Body of pancreas (tissue), 4 donors: Measurements from ENCODE around the gene SCAMP1. TPM values are rescaled to one million over a fixed set of nuclear protein-coding genes. Genes with fewer than 3 reads are reported as not detected.
"Not testable (repeated sequence)": the region's sequence is repeated elsewhere in the genome, so short reads cannot be mapped to it uniquely, and the experiment has no call there.

Experiments used
- ATAC-seq: fragments of 150-250 bp; one replicate; pipeline ENCODE4 v1.9.1; 2016
- DNase-seq, 4 donors: peaks; one replicate each; pipeline ENCODE4 v3.0.0-alpha.2; 2019
- H3K27ac ChIP-seq, 4 donors: fragments of 200-600 bp; sonication (generic); 1 replicate in 3 of 4; 2 replicates in 1 of 4; pipeline versions ENCODE4 v1.5.1 to v1.6.1; 2016 to 2019; ENCODE audit warnings: mild to moderate bottlenecking in 1 of 4, mixed read lengths in 1 of 4, moderate library complexity in 1 of 4
- H3K27me3 ChIP-seq, 2 donors: fragments of 200-600 bp; sonication (generic); one replicate each; pipeline ENCODE4 v1.6.0; 2016; ENCODE audit warnings: mild to moderate bottlenecking in 1 of 2
- H3K36me3 ChIP-seq, 2 donors: fragments of 200-600 bp; sonication (generic); replicated peaks in 1 of 2; 2 replicates each; pipeline ENCODE4 v1.5.1; 2016; ENCODE audit warnings: low read depth in 2 of 2; ENCODE audit not compliant: insufficient read depth in 1 of 2
- H3K4me1 ChIP-seq: fragments of 200-600 bp; sonication (generic); one replicate; pipeline ENCODE4 v1.6.0; 2016
- H3K4me3 ChIP-seq, 2 donors: fragments of 200-600 bp; sonication (generic); 1 replicate in 1 of 2; 2 replicates in 1 of 2; pipeline ENCODE4 v1.5.1; 2016 to 2019
- H3K9me3 ChIP-seq, 3 donors: fragments of 200-600 bp; sonication (generic); 1 replicate in 2 of 3; 2 replicates in 1 of 3; pipeline ENCODE4 v1.5.1; 2016
- CTCF ChIP-seq, 7 experiments: fragments of 450-650 bp in 4 of 7; fragments of 200-600 bp in 3 of 7; sonication (generic) in 3 of 7; IDR thresholded peaks; one replicate each; pipeline ENCODE4 v1.5.1; 2016 to 2019; ENCODE audit warnings: antibody characterized with exemption in 7 of 7
- POLR2A ChIP-seq, 3 donors: fragments of 450-650 bp; IDR thresholded peaks; one replicate each; pipeline ENCODE4 v1.6.1; 2016; ENCODE audit warnings: antibody characterized with exemption in 3 of 3, mild to moderate bottlenecking in 2 of 3
- WGBS, 2 donors: methylation state at CpG; one replicate each; pipeline ENCODE4 v1.1.5; 2017; 5-methylcytosine and 5-hydroxymethylcytosine counted together
- intact Hi-C: fragments of 100-400 bp; cut with DNase I; formaldehyde crosslinking; loops from one replicate; pipeline ENCODE4 v1.15.1; 2023
- total RNA-seq, 2 donors: library from RNA; depleted of rRNA; stranded (reverse); fragments of >200 nt; gene quantifications; one replicate each; pipeline ENCODE4 v1.1.0, GENCODE V29; 2016

Gene SCAMP1
- total RNA-seq, 2 donors from 2014 or later: 10.2 to 15.8 TPM

- intact Hi-C loops: no loop called here
- ATAC-seq (no peak), DNase-seq (no peak)
- Histone ChIP-seq H3K4me1 (no peaks in the 10 kb centered on the region), H3K36me3 (peaks cover 0 to 3% of the 10 kb centered on the region in 2 donors), H3K27ac (no peak overlapping the region), H3K9me3 (no peaks in the 10 kb centered on the region), H3K4me3 (no peak overlapping the region), H3K27me3 (no peaks in the 10 kb centered on the region)
- TF ChIP-seq CTCF (IDR thresholded peaks at IDR 0.05): no peak
Measured at GRCh38 chr5:78433972-78434371, 73.6 kb downstream of the SCAMP1 start.

- peaks cover 0 to 5% (median 0%) of the 10 kb centered on the region in 3 donors for H3K9me3 ChIP-seq
- no peak for TF ChIP-seq CTCF (IDR thresholded peaks at IDR 0.05)
- no peak for TF ChIP-seq POLR2A (IDR thresholded peaks at IDR 0.05)
- DNase-seq (no peak), ATAC-seq (no peak)
- WGBS, 2 donors: 87 to 100% methylated on average over 1 to 2 of the region's 3 CpGs
- H3K4me1 ChIP-seq: no peaks in the 10 kb centered on the region
- no peaks in the 10 kb centered on the region for H3K36me3 ChIP-seq
- H3K4me3 ChIP-seq: no peak overlapping the region
- no peak overlapping the region for H3K27ac ChIP-seq
- intact Hi-C loops: no loop called here
- H3K27me3 ChIP-seq: no peaks in the 10 kb centered on the region
Measured at GRCh38 chr5:78447775-78448424, 87.5 kb downstream of the SCAMP1 start.

GRCh38 chr5:78449103-78449502 lies 88.7 kb downstream of the SCAMP1 start:
- Histone ChIP-seq H3K27me3 (no peaks in the 10 kb centered on the region), H3K9me3 (peaks cover 0 to 5% (median 0%) of the 10 kb centered on the region in 3 donors), H3K27ac (no peak overlapping the region), H3K4me1 (no peaks in the 10 kb centered on the region), H3K36me3 (no peaks in the 10 kb centered on the region), H3K4me3 (no peak overlapping the region)
- intact Hi-C loops: no loop called here
- TF ChIP-seq CTCF (IDR thresholded peaks at IDR 0.05) (no peak), POLR2A (IDR thresholded peaks at IDR 0.05) (no peak)
- ATAC-seq (no peak), DNase-seq (no peak)

GRCh38 chr5:78457507-78457906 lies 97.1 kb downstream of the SCAMP1 start:
- WGBS, 2 donors: 85 to 93% methylated on average over 2 to 12 of the region's 14 CpGs
- H3K4me1 ChIP-seq, intact Hi-C loops, ATAC-seq, H3K27ac ChIP-seq, H3K4me3 ChIP-seq, DNase-seq, H3K9me3 ChIP-seq, H3K36me3 ChIP-seq, H3K27me3 ChIP-seq: not testable (repeated sequence)

- H3K4me3 ChIP-seq: no peak overlapping the region
- ATAC-seq (no peak), DNase-seq (no peak)
- no peaks in the 10 kb centered on the region for H3K27me3 ChIP-seq
- no peaks in the 10 kb centered on the region for H3K9me3 ChIP-seq
- H3K36me3 ChIP-seq: no peaks in the 10 kb centered on the region
- H3K4me1 ChIP-seq: no peaks in the 10 kb centered on the region
- intact Hi-C loops: no loop called here
- WGBS, 2 donors: 84 to 98% methylated on average over 2 of the region's 2 CpGs
- no peak overlapping the region for H3K27ac ChIP-seq
- TF ChIP-seq CTCF (IDR thresholded peaks at IDR 0.05) (no peak), POLR2A (IDR thresholded peaks at IDR 0.05) (no peak)
Measured at GRCh38 chr5:78458843-78459242, 98.4 kb downstream of the SCAMP1 start.
